Measurements from ENCODE around the gene OR5M11. TPM values are rescaled to one million over a fixed set of nuclear protein-coding genes. Genes with fewer than 3 reads are reported as not detected.
"Not testable (repeated sequence)": the region's sequence is repeated elsewhere in the genome, so short reads cannot be mapped to it uniquely, and the experiment has no call there.

OR5M11 gene
- total RNA-seq, 2 donors from 2014 or later, result not detected

DNA sequence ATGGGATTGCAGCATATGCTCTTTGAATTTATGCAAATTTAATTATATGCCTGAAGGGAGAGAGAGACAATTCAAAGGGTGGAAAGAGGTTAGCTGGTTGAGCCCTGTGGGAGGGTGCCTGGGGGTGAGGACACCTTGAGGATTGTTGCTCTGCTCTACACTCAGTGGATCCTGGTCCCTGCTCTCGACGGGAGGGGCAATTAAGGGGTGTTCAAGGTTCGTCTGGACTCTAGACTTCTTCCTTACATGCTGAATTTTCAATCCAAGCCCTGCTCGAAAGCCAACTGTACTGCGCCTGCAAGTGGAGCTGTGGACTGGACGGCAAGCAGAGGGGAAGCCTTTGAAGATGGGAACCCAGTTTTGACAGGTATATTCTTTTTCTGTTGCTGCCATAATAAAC lies 15.5 kb upstream of the OR5M11 start:
- WGBS, 2 experiments (ENCODE audit: insufficient coverage in 1 of 2, insufficient read length in 1 of 2), result 72 to 84% methylated on average over 3 to 6 of the region's 6 CpGs
- Mint-ChIP-seq H3K27ac (no peak overlapping the region), H3K36me3 (ENCODE audit: low read depth) (no peaks in the 10 kb centered on the region), H3K9me3 (peaks cover 2% of the 10 kb centered on the region), H3K4me1 (no peaks in the 10 kb centered on the region), H3K27me3 (ENCODE audit: insufficient read depth) (no peaks in the 10 kb centered on the region), H3K4me3 (no peak overlapping the region)
- Histone ChIP-seq H3K27ac (ENCODE audit: low read depth, low read length) (no peak overlapping the region), H3K9ac (ENCODE audit: extremely low read depth, low read length, poor library complexity, severe bottlenecking) (no peak overlapping the region), H3K9me3 (ENCODE audit: control insufficient read depth, low read length) (no peaks in the 10 kb centered on the region), H3K4me3 (ENCODE audit: low read length) (no peak overlapping the region), H3K36me3 (ENCODE audit: control insufficient read depth, insufficient read depth, low read length) (no peaks in the 10 kb centered on the region), H3K27me3 (ENCODE audit: control insufficient read depth, insufficient read depth, low read length, poor library complexity, severe bottlenecking) (no peaks in the 10 kb centered on the region), H3K4me1 (ENCODE audit: control insufficient read depth, insufficient read depth, low read length) (no peaks in the 10 kb centered on the region)
- TF ChIP-seq, protein P1, sequence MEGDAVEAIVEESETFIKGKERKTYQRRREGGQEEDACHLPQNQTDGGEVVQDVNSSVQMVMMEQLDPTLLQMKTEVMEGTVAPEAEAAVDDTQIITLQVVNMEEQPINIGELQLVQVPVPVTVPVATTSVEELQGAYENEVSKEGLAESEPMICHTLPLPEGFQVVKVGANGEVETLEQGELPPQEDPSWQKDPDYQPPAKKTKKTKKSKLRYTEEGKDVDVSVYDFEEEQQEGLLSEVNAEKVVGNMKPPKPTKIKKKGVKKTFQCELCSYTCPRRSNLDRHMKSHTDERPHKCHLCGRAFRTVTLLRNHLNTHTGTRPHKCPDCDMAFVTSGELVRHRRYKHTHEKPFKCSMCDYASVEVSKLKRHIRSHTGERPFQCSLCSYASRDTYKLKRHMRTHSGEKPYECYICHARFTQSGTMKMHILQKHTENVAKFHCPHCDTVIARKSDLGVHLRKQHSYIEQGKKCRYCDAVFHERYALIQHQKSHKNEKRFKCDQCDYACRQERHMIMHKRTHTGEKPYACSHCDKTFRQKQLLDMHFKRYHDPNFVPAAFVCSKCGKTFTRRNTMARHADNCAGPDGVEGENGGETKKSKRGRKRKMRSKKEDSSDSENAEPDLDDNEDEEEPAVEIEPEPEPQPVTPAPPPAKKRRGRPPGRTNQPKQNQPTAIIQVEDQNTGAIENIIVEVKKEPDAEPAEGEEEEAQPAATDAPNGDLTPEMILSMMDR (conservative IDR thresholded peaks at IDR 0.05), result no peak
- DNase-seq, result no peak

DNA sequence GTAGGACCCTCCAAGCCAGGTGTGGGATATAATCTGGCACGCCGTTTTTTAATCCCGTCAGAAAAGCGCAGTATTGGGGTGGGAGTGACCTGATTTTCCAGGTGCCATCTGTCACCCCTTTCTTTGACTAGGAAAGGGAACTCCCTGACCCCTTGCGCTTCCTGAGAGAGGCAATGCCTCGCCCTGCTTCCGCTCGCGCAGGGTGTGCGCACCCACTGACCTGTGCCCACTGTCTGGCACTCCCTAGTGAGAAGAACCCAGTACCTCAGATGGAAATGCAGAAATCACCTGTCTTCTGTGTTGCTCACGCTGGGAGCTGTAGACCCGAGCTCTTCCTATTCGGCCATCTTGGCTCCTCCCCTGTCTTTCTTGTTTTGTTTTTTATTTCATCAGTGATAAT lies 11.6 kb upstream of the OR5M11 start:
- H3K27ac Mint-ChIP-seq, result not testable (repeated sequence)

DNA sequence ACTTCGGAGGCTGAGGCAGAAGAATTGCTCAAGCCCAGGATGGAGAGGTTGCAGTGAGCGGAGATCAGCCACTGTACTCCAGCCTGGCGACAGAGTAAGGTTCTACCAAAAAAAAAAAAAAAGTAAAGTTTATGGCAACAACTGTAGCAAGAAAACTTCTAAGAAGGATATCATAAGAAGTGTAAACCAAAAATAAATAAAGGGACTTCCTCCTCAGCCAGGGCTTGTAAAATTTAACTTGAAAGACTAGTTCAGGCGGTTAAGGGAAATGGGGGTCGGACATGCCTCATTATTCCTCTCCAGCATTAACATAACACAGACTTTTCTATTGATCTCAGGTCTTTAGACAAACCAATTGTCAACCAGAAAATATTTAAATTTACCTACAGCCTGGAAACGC lies 2.5 kb upstream of the OR5M11 start:
- TF ChIP-seq, protein P1 (conservative IDR thresholded peaks at IDR 0.05), result no peak
- Histone ChIP-seq H3K27me3 (ENCODE audit: control insufficient read depth, insufficient read depth, low read length, poor library complexity, severe bottlenecking) (no peaks in the 10 kb centered on the region), H3K9ac (ENCODE audit: extremely low read depth, low read length, poor library complexity, severe bottlenecking) (no peak overlapping the region), H3K27ac (ENCODE audit: low read depth, low read length) (no peak overlapping the region), H3K4me3 (ENCODE audit: low read length) (no peak overlapping the region), H3K4me1 (ENCODE audit: control insufficient read depth, insufficient read depth, low read length) (no peaks in the 10 kb centered on the region), H3K9me3 (ENCODE audit: control insufficient read depth, low read length) (no peaks in the 10 kb centered on the region), H3K36me3 (ENCODE audit: control insufficient read depth, insufficient read depth, low read length) (no peaks in the 10 kb centered on the region)
- WGBS, 2 experiments (ENCODE audit: insufficient coverage in 1 of 2, insufficient read length in 1 of 2), result 86 to 87% methylated on average over 5 to 6 of the region's 6 CpGs
- no peaks in the 10 kb centered on the region for H3K27me3 Mint-ChIP-seq (ENCODE audit: insufficient read depth)
- no peak overlapping the region for H3K4me3 Mint-ChIP-seq
- no peak overlapping the region for H3K27ac Mint-ChIP-seq
- DNase-seq, result no peak
- H3K4me1 Mint-ChIP-seq, result no peaks in the 10 kb centered on the region
- no peaks in the 10 kb centered on the region for H3K36me3 Mint-ChIP-seq (ENCODE audit: low read depth)
- no peaks in the 10 kb centered on the region for H3K9me3 Mint-ChIP-seq

More for the DNA sequence above, 11.6 kb upstream of the OR5M11 start:
- 93% methylated on average over 13 of the region's 13 CpGs; no CpG with 5 or more reads in 1 of the 2 experiments for WGBS, 2 experiments (ENCODE audit: insufficient coverage in 1 of 2, insufficient read length in 1 of 2)
- not testable (repeated sequence) for H3K36me3 ChIP-seq (ENCODE audit: control insufficient read depth, insufficient read depth, low read length); H3K4me3 ChIP-seq (ENCODE audit: low read length); H3K4me1 ChIP-seq (ENCODE audit: control insufficient read depth, insufficient read depth, low read length); H3K27me3 ChIP-seq (ENCODE audit: control insufficient read depth, insufficient read depth, low read length, poor library complexity, severe bottlenecking); DNase-seq; H3K36me3 Mint-ChIP-seq (ENCODE audit: low read depth); H3K4me3 Mint-ChIP-seq; H3K27ac ChIP-seq (ENCODE audit: low read depth, low read length); H3K4me1 Mint-ChIP-seq; H3K9me3 Mint-ChIP-seq; H3K9ac ChIP-seq (ENCODE audit: extremely low read depth, low read length, poor library complexity, severe bottlenecking); H3K9me3 ChIP-seq (ENCODE audit: control insufficient read depth, low read length); H3K27me3 Mint-ChIP-seq (ENCODE audit: insufficient read depth)

DNA sequence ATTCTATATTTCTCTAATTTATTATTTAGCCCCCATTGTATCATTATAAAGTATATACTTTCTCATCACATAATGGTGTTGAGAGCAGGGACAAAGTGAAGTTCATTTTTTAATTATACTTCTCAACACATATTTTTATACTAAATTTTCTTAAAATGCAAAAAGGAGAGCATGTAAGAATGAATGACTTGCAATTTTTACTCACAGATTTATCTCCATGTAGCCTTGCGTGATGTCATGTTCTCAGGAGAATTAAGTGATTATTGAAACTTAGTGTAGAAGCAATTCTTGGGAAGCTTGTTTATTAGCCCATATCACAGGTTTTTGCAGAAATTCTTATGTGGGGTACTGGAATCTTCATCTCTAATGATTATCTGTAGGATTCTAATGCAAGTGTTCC lies 682 bp upstream of the OR5M11 start:
- Histone ChIP-seq H3K9me3 (ENCODE audit: control insufficient read depth, low read length) (no peaks in the 10 kb centered on the region), H3K4me3 (ENCODE audit: low read length) (no peak overlapping the region), H3K27ac (ENCODE audit: low read depth, low read length) (no peak overlapping the region), H3K9ac (ENCODE audit: extremely low read depth, low read length, poor library complexity, severe bottlenecking) (no peak overlapping the region), H3K27me3 (ENCODE audit: control insufficient read depth, insufficient read depth, low read length, poor library complexity, severe bottlenecking) (no peaks in the 10 kb centered on the region), H3K36me3 (ENCODE audit: control insufficient read depth, insufficient read depth, low read length) (no peaks in the 10 kb centered on the region), H3K4me1 (ENCODE audit: control insufficient read depth, insufficient read depth, low read length) (no peaks in the 10 kb centered on the region)
- TF ChIP-seq, protein P1 (conservative IDR thresholded peaks at IDR 0.05), result no peak
- Mint-ChIP-seq H3K36me3 (ENCODE audit: low read depth) (no peaks in the 10 kb centered on the region), H3K27ac (no peak overlapping the region), H3K27me3 (ENCODE audit: insufficient read depth) (no peaks in the 10 kb centered on the region), H3K9me3 (no peaks in the 10 kb centered on the region), H3K4me3 (no peak overlapping the region), H3K4me1 (no peaks in the 10 kb centered on the region)
- WGBS, 2 experiments (ENCODE audit: insufficient coverage in 1 of 2, insufficient read length in 1 of 2), result 77 to 80% methylated on average over 1 of the region's 1 CpG
- DNase-seq, result no peak
